ENCODE data around the gene AGPAT2.

GRCh38 chr9:136728548-136729123 lies 41.4 kb upstream of the AGPAT2 start:
- TF ChIP-seq ZBTB11 (tag by site-specific recombination; conservative IDR thresholded peaks at IDR 0.05; ENCODE audit: low read depth), result no peak
- TF ChIP-seq ZNF394 (tag by site-specific recombination; IDR thresholded peaks at IDR 0.05; ENCODE audit: borderline replicate concordance), result no peak
- no peak for TF ChIP-seq CTCF (tag by site-specific recombination; IDR thresholded peaks at IDR 0.05)
- TF ChIP-seq PBX3 (CRISPR knock-in tag; IDR thresholded peaks at IDR 0.05), result no peak
